Ishikawa (cell line): ENCODE results near the gene RPP25.

ENCODE experiments used
- CEBPB ChIP-seq: IDR thresholded peaks from 2 replicates; pipeline ENCODE4 v1.6.1; 2012
- EGR1 ChIP-seq: IDR thresholded peaks from 2 replicates; pipeline ENCODE4 v1.6.1; 2012
- NFIC ChIP-seq: IDR thresholded peaks from 2 replicates; pipeline ENCODE4 v1.6.1; 2012
- TAF1 ChIP-seq: IDR thresholded peaks from 2 replicates; pipeline ENCODE4 v1.6.1; 2012; ENCODE audit warnings: low read depth, mild to moderate bottlenecking
- TF ChIP-seq, protein P1 (sequence below): IDR thresholded peaks from 2 replicates; pipeline ENCODE4 v1.6.1; 2012
- TF ChIP-seq, protein P2 (sequence below): IDR thresholded peaks from 2 replicates; pipeline ENCODE4 v1.6.1; 2012
- TF ChIP-seq, protein P3 (sequence below): IDR thresholded peaks from 2 replicates; pipeline ENCODE4 v1.6.1; 2012; ENCODE audit warnings: low read depth, mild to moderate bottlenecking

DNA sequence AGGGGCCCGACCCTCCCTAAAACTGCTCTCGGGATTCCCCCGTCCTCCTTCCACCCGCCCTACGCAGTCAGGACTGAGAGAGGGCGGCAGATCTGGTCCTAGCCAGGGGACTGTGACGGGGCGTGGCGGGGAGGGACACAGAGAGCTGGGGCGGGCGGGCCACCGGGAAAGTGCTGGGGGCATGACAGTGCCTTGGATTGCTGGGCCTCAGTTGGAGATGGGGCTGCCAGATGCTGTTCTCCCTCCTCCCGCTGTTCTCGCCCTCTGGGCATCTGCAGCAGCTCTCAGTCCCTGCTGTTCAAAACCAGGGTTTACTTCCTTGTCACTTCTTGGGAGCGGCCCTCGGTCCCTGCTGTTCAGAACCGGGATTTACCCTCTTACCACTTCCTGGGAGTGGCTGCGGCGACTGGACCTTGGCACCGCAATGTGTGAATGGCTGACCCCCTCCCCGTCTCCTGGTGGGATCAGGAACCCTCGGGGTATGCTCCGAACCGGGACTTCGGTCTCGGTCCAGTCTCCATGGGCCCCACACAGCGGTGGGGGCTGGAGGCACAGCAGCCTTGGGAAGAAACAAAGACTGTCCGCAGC lies 1.8 kb upstream of the RPP25 start:
- TF ChIP-seq, protein P1, sequence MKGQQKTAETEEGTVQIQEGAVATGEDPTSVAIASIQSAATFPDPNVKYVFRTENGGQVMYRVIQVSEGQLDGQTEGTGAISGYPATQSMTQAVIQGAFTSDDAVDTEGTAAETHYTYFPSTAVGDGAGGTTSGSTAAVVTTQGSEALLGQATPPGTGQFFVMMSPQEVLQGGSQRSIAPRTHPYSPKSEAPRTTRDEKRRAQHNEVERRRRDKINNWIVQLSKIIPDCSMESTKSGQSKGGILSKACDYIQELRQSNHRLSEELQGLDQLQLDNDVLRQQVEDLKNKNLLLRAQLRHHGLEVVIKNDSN = no peak
- TF ChIP-seq TAF1 (no peak), NFIC (no peak), EGR1 (no peak), CEBPB (no peak)
- TF ChIP-seq, protein P2, sequence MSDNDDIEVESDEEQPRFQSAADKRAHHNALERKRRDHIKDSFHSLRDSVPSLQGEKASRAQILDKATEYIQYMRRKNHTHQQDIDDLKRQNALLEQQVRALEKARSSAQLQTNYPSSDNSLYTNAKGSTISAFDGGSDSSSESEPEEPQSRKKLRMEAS = no peak
- TF ChIP-seq, protein P3, sequence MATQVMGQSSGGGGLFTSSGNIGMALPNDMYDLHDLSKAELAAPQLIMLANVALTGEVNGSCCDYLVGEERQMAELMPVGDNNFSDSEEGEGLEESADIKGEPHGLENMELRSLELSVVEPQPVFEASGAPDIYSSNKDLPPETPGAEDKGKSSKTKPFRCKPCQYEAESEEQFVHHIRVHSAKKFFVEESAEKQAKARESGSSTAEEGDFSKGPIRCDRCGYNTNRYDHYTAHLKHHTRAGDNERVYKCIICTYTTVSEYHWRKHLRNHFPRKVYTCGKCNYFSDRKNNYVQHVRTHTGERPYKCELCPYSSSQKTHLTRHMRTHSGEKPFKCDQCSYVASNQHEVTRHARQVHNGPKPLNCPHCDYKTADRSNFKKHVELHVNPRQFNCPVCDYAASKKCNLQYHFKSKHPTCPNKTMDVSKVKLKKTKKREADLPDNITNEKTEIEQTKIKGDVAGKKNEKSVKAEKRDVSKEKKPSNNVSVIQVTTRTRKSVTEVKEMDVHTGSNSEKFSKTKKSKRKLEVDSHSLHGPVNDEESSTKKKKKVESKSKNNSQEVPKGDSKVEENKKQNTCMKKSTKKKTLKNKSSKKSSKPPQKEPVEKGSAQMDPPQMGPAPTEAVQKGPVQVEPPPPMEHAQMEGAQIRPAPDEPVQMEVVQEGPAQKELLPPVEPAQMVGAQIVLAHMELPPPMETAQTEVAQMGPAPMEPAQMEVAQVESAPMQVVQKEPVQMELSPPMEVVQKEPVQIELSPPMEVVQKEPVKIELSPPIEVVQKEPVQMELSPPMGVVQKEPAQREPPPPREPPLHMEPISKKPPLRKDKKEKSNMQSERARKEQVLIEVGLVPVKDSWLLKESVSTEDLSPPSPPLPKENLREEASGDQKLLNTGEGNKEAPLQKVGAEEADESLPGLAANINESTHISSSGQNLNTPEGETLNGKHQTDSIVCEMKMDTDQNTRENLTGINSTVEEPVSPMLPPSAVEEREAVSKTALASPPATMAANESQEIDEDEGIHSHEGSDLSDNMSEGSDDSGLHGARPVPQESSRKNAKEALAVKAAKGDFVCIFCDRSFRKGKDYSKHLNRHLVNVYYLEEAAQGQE = no peak
